Gastrocnemius medialis (tissue), 4 donors: Measurements from ENCODE around the gene RAPSN.

Experiments used
- CTCF ChIP-seq, 5 experiments: fragments of 450-650 bp in 3 of 5; fragments of 200-600 bp in 2 of 5; sonication (generic) in 2 of 5; IDR thresholded peaks in 4 of 5; conservative IDR thresholded peaks in 1 of 5; 1 replicate in 4 of 5; 2 replicates in 1 of 5; pipeline ENCODE4 v1.5.1; 2016 to 2019; ENCODE audit warnings: antibody characterized with exemption in 5 of 5, mild to moderate bottlenecking in 3 of 5, moderate library complexity in 3 of 5
- POLR2A ChIP-seq, 2 donors: fragments of 450-650 bp; IDR thresholded peaks; one replicate each; pipeline ENCODE4 v1.6.1; 2017; ENCODE audit warnings: antibody characterized with exemption in 2 of 2, mild to moderate bottlenecking in 2 of 2, moderate library complexity in 2 of 2

DNA sequence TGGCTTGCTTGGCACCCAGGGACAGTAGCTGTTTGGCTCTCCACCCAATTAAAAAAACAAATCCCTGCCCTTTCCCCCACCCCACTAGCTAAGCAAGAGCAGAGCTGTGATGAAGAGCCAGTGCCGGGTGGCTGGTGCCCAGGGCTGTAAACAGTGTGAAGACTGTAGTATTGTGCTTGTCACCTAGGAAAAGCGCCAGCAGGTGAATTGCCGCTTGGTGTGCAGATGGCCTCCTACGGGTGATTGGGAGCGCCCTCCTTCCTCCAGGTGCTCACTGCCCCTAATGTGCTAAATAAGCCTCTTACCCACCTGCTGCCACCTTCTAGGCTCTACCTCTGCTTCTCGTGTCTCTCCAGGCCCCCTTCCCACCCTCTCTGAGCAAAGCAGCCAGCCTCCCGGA is 18.4 kb upstream of the RAPSN start:
- TF ChIP-seq CTCF (IDR thresholded peaks at IDR 0.05 in 4 of 5, conservative IDR thresholded peaks at IDR 0.05 in 1 of 5) (no peak), POLR2A (IDR thresholded peaks at IDR 0.05) (no peak)
